Measurements from ENCODE around the gene CCDC152.
"Not testable (repeated sequence)": the region's sequence is repeated elsewhere in the genome, so short reads cannot be mapped to it uniquely, and the experiment has no call there.

The CCDC152 gene, protein sequence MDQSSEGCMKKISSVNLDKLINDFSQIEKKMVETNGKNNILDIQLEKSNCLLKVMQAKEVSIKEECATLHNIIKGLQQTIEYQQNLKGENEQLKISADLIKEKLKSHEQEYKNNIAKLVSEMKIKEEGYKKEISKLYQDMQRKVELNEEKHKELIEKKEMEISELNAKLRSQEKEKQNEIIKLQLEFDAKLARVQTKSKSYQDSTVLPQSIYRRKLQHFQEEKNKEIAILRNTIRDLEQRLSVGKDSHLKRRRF

GRCh38 chr5:42756606-42757601, at the start of gene CCDC152:
TSS of gene CCDC152 (plus strand) at chr5:42756818. CDS start at chr5:42759122, 2,304 bp downstream.
- DNase-seq = peak; percentile 67

- no peak for DNase-seq
These were observed 40.8 kb upstream of the CCDC152 start for GRCh38 chr5:42715785-42716184.

GRCh38 chr5:42718591-42718990, 38.0 kb upstream of the CCDC152 start:
- DNase-seq = no peak

- no peak for DNase-seq
These were observed 37.6 kb upstream of the CCDC152 start for GRCh38 chr5:42719034-42719433.

GRCh38 chr5:42720251-42720650, 36.4 kb upstream of the CCDC152 start:
- DNase-seq = no peak

GRCh38 chr5:42721484-42721883, 35.1 kb upstream of the CCDC152 start:
- no peak for DNase-seq

DNA sequence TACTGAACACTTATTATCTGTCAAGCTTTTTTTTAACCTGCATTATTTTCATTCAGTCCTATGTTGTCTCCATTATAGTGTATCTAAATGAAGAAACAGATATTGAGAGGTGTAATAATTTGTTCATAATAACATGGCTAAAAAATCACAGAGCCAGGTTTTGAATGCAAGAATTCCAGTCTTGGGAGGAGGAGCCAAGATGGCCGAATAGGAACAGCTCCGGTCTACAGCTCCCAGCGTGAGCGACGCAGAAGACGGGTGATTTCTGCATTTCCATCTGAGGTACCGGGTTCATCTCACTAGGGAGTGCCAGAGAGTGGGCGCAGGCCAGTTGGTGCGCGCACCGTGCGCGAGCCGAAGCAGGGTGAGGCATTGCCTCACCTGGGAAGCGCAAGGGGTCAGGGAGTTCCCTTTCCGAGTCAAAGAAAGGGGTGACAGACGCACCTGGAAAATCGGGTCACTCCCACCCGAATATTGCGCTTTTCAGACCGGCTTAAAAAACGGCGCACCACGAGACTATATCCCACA, 22.0 kb upstream of the CCDC152 start:
- not testable (repeated sequence) for DNase-seq

DNA sequence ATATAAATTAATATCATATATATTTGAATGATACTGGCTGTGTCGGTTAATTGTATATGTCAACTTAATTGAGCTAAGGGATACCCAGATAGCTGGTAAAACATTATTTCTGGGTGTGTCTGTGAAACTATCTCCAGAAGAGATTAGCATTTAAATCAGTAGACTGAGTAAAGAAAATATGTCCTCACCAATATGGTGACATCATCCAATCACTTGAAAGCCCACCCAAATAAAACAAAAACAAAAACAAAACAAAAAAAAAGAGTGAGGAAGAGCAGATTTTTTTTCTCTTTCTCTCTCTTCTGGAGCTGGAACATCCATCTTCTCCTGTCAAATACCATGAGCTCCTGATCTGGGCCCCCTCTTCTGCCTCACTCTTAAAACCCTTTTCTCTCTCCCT, 15.7 kb upstream of the CCDC152 start:
- no peak for DNase-seq

GRCh38 chr5:42745426-42745825, 11.2 kb upstream of the CCDC152 start:
- no peak for DNase-seq

- no peak for DNase-seq
These were observed 10.8 kb upstream of the CCDC152 start for GRCh38 chr5:42745856-42746255.

DNA sequence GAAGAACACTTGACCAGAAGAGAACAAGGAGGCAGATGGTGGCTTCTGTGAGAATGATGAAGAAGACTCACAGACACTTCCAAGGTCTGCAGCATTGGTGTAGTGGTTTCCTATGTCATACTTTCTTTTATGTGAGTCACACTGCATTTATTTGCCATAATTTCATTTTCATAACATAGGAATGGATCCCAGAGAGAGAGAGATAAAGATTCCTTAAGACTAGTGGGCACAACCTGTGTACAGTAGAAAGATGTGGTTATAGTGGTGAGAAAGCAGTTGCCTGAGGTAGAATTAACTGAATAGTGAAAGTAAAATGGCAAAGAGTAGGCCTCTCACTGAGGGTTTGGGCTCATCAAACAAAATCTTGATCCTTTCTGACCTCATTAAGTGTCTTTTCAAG, 7.6 kb upstream of the CCDC152 start:
- no peak for DNase-seq

DNA sequence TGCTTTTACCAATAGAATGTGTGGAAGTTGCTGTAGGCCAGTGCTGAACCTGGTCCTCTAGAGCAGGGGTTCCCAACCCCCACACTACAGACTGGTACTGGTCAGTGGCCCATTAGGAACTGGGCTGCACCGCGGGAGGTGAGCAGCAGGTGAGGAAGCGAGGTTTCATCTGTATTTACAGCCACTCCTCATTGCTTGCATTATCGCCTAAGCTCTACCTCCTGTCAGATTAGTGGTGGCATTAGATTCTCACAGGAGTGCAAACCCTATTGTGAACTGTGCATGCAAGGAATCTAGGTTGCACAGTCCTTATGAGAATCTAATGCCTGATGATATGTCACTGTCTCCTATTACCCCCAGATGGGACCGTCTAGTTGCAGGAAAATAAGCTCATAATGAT, 6.1 kb upstream of the CCDC152 start:
- DNase-seq = no peak

DNA sequence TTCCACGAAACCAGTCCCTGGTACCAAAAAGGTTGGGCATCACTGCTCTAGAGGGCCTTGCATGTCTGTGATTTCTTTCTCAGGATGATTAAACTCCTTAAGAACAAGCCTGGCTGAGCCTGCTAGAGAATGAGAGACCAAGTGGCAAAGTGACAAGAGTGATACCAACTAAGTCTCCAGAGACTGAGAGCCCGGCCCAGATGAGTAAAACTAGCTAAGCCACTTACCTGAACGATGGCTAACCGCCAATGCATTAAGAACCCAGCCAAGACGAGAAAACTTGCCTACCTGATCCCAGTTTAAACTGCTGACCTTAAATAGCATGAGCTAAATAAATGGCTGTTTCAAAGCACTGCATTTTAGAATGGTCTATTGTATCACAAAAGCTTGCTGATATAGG, 5.6 kb upstream of the CCDC152 start:
- no peak for DNase-seq

GRCh38 chr5:42753099-42753498, 3.5 kb upstream of the CCDC152 start:
- no peak for DNase-seq

- no peak for DNase-seq
These were observed 2.8 kb downstream of the CCDC152 start for GRCh38 chr5:42759456-42759855.

GRCh38 chr5:42760426-42760825, 3.8 kb downstream of the CCDC152 start:
- DNase-seq = no peak

DNA sequence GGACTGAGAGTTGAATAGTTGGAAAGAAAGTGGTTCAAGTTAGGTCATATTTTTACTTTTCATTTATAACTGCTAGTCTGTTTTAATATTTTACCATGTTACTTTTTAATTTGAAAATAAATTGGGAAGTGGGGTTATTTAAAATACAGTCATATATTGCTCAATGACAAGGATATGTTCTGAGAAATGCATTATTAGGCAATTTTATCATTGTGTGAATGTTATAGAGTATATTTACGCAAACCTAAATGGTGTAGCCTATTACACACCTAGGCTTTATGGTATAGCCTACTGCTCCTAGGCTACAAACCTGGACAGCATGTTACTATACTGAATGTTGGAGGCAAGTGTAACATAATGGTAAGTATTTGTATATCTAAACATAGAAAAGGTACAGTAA, 5.2 kb downstream of the CCDC152 start:
- DNase-seq = no peak

DNA sequence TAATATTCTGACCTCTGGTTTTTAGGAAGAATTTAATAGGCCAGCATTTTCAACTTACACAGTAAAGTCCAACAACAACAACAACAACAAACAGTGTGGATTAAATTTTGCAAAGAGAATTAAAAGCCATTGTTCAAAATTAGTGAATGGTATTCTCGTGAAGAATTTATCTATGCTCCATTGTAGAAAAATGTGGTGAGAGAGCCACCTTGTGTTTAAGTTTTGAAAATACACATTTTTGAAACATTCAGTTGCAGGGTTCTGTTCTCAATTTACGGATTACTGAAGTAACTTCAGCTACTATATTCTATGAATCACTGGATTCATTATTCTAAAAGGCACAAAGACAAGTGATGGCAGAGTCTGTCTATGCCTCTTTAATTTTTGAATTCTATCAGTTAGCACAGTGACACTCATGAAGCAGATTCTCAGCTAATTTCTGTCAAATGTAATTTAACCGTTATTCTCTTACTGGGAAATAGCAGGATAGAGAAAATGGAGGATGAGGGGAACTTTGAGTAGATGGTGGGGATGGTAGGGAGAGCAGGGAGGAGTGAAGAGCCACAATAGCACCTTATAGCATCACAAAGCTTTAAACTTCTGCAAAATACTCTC, 11.0 kb downstream of the CCDC152 start:
- no peak for DNase-seq

- DNase-seq = no peak
These were observed 11.5 kb downstream of the CCDC152 start for GRCh38 chr5:42768106-42768504.

- DNase-seq = no peak
These were observed 13.4 kb downstream of the CCDC152 start for GRCh38 chr5:42770003-42770402.

DNA sequence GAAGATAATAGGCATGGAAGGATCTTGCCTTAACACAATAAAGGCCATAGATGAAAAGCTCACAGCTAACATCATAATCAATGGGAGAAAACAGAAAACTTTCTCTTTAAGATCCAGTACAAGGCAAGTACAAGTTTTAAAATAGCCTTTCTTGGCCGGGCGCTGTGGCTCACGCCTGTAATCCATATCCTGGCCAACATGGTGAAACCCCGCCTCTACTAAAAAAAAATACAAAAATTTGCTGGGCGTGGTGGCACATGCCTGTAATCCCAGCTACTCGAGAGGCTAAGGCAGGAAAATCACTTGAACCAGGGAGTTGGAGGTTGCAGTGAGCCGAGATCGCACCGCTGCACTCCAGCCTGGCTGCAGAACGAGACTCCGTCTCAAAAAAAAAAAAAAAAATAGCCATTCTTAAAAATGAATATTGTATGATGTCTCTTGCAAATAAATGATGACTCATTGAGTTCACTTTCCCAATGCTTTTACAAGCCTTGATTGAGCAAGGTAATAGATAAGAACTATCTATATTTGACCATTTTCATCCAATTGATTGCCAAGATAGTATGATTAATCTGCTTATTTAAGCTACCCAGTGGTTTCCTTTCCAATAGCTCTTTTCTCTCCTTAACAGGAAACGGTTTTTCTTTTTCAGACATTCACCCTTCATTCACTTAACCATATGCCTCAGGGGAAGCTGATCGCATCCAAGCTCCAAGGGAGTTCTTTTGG, 15.8 kb downstream of the CCDC152 start:
- DNase-seq = no peak

GRCh38 chr5:42779083-42779482, 22.5 kb downstream of the CCDC152 start:
- no peak for DNase-seq

DNA sequence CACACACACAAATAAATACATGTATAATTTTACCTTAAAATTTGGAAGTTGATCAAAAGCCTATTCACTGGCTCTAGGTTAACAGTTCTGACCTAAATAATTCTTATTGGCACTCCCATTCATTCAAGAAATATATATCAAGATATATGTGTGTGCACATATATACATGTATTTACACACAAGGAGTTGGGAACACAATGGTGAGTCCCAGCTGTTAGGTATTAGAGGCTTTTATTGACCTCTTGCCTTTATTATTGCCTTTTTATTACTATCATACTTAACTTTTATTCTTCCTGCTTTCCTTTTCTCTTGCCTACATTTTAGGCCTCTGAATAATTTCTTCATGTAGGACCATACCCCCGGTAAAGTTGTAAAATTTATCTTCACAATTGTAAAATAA, 25.0 kb downstream of the CCDC152 start:
- no peak for DNase-seq

All from activated naive CD4-positive, alpha-beta T cell treated with anti-CD3 and anti-CD28 coated beads, Interleukin-2, amount 50 U/mL, for 16 hours (primary cell).